H1 (cell line): ENCODE data around the gene GJD4. TPM values are rescaled to one million over a fixed set of nuclear protein-coding genes. Genes with fewer than 3 reads are reported as not detected.

ENCODE experiments used
- BCL11A ChIP-seq, 2 experiments: IDR thresholded peaks; one replicate each; pipeline ENCODE4 v1.6.1; 2011; ENCODE audit warnings: low read depth in 2 of 2, low read length in 2 of 2, mild to moderate bottlenecking in 2 of 2
- CEBPB ChIP-seq: IDR thresholded peaks from 2 replicates; pipeline ENCODE4 v1.6.1; 2012; ENCODE audit warnings: low read depth, low read length
- CREB1 ChIP-seq: IDR thresholded peaks from 2 replicates; pipeline ENCODE4 v1.6.1; 2012; ENCODE audit warnings: inconsistent platforms
- CTCF ChIP-seq, 3 experiments: IDR thresholded peaks; 1 replicate in 2 of 3; 2 replicates in 1 of 3; pipeline versions ENCODE4 v1.5.1 to v1.6.1; 2011; ENCODE audit warnings: low read length in 3 of 3, mild to moderate bottlenecking in 3 of 3, inconsistent platforms in 2 of 3, low read depth in 1 of 3, moderate library complexity in 1 of 3; ENCODE audit not compliant: insufficient read depth in 1 of 3; ENCODE audit errors: control extremely low read depth in 1 of 3
- GABPA ChIP-seq: IDR thresholded peaks from 2 replicates; pipeline ENCODE4 v1.6.1; 2011; ENCODE audit warnings: mild to moderate bottlenecking, low read length, moderate library complexity, borderline replicate concordance; ENCODE audit not compliant: insufficient read depth
- POLR2AphosphoS5 ChIP-seq: IDR thresholded peaks from 2 replicates; pipeline ENCODE4 v1.6.1; 2011; ENCODE audit warnings: low read depth, low read length
- RBBP5 ChIP-seq: IDR thresholded peaks from 2 replicates; pipeline ENCODE4 v1.7.1; 2012; ENCODE audit warnings: low read depth, mild to moderate bottlenecking, inconsistent platforms, low read length, moderate library complexity, borderline replicate concordance
- SIX5 ChIP-seq: IDR thresholded peaks from 2 replicates; pipeline ENCODE4 v1.6.1; 2011; ENCODE audit warnings: mild to moderate bottlenecking, low read depth, low read length
- polyA plus RNA-seq, 7 experiments: library from polyadenylated mRNA; depleted of rRNA in 3 of 7; stranded (reverse) in 5 of 7; unstranded in 2 of 7; fragments of >200 nt in 5 of 7; fragments of 200-250 nt in 2 of 7; gene quantifications; 1 replicate in 5 of 7; 2 replicates in 1 of 7; 4 replicates in 1 of 7; pipeline versions ENCODE4 v1.2.1 to v1.2.3, GENCODE V29; 2011 to 2013; ENCODE audit warnings: missing spikeins in 2 of 7, mixed read lengths in 2 of 7
- total RNA-seq: library from RNA; stranded (reverse); fragmentation: NEBNext Ultra II Directional; extraction: Animal tissue kit (Norgen Biotek cat#: 25700); gene quantifications from 2 replicates; pipeline ENCODE4 v1.2.1, GENCODE V29; 2021

GJD4 gene
- total and polyA plus RNA-seq, 2 of the 8 experiments (the other 6 are each of a cell fraction or from before 2014, with no cell fraction given): not detected

GRCh38 chr10:35633006-35633980, 28.2 kb downstream of the GJD4 start (continued):
- TF ChIP-seq POLR2AphosphoS5: no peak
- TF ChIP-seq RBBP5: no peak
- TF ChIP-seq CTCF (IDR thresholded peaks at IDR 0.05; ENCODE audit: control extremely low read depth in 1 of 3, insufficient read depth in 1 of 3, low read depth in 1 of 3, low read length in 3 of 3): no peak
- TF ChIP-seq CREB1: no peak
- TF ChIP-seq SIX5: no peak
- TF ChIP-seq GABPA: no peak
- no peak for TF ChIP-seq BCL11A (IDR thresholded peaks at IDR 0.05; ENCODE audit: low read depth in 2 of 2, low read length in 2 of 2)
- TF ChIP-seq CEBPB: no peak
